ENCODE measurements around the gene RTKN2. TPM values are rescaled to one million over a fixed set of nuclear protein-coding genes. Genes with fewer than 3 reads are reported as not detected.

Gene RTKN2
- total RNA-seq, 4 donors from 2014 or later = 0.11 to 0.42 (median 0.39) TPM; not detected in 1

DNA sequence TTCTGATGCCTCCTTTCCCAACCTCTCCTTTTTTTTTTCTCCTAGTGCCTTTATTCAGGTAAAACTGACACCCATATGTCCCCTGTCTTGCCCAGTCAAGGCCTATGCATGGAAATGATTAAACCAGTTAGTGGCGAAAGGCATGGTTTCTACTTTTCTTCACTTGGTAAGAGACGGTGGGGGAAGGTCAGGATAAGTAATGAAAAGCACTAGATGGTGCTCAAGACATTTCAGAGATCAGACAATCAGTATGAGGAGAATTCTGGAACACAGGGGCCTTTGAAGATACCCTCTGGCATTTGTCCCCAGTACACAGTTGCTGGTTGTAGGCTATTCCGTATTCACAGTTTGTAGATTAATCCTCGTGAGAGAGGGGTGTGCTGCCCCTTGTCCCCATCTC, 121.2 kb downstream of the RTKN2 start:
- 87% methylated on average over 4 of the region's 4 CpGs for WGBS
- Histone ChIP-seq H3K27me3 (no peaks in the 10 kb centered on the region), H3K4me3 (no peak overlapping the region), H3K4me1 (no peaks in the 10 kb centered on the region), H3K9me3 (peaks cover 0 to 6% (median 3%) of the 10 kb centered on the region in 4 donors), H3K36me3 (no peaks in the 10 kb centered on the region), H3K27ac (replicated peaks in 1 of 4) (no peak overlapping the region)
- DNase-seq (ENCODE audit: extremely low spot score) = no peak
- TF ChIP-seq, protein P1, sequence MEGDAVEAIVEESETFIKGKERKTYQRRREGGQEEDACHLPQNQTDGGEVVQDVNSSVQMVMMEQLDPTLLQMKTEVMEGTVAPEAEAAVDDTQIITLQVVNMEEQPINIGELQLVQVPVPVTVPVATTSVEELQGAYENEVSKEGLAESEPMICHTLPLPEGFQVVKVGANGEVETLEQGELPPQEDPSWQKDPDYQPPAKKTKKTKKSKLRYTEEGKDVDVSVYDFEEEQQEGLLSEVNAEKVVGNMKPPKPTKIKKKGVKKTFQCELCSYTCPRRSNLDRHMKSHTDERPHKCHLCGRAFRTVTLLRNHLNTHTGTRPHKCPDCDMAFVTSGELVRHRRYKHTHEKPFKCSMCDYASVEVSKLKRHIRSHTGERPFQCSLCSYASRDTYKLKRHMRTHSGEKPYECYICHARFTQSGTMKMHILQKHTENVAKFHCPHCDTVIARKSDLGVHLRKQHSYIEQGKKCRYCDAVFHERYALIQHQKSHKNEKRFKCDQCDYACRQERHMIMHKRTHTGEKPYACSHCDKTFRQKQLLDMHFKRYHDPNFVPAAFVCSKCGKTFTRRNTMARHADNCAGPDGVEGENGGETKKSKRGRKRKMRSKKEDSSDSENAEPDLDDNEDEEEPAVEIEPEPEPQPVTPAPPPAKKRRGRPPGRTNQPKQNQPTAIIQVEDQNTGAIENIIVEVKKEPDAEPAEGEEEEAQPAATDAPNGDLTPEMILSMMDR (IDR thresholded peaks at IDR 0.05) = no peak
- TF ChIP-seq POLR2A (IDR thresholded peaks at IDR 0.05; ENCODE audit: low read depth) = no peak
- no peak for TF ChIP-seq EP300 (IDR thresholded peaks at IDR 0.05)
- TF ChIP-seq POLR2AphosphoS5 (IDR thresholded peaks at IDR 0.05) = no peak
- intact Hi-C loops (cut with DNase I) = no loop called here

DNA sequence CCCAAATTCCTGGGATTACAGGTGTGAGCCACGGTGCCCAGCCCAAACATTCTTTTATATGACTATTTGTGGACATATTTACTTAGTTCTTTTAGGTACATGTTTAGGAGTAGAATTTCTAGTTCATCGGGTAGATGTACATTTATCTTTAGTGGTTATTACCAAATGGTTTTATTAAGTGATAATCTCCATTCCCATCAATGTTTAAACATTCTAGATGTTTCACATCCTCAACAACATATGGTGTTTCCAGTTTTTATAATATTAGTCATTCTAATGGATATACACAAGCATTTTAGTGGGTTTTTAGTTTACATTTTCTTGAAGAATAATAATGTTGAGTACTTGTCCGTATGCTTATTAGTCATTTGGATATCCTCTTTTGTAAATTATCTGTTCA, 131.7 kb downstream of the RTKN2 start:
- 73% methylated on average over 3 of the region's 3 CpGs for WGBS
- H3K4me1 ChIP-seq = no peaks in the 10 kb centered on the region
- H3K36me3 ChIP-seq = no peaks in the 10 kb centered on the region
- no peak for DNase-seq (ENCODE audit: extremely low spot score)
- H3K4me3 ChIP-seq = no peak overlapping the region
- no peak for TF ChIP-seq POLR2AphosphoS5 (IDR thresholded peaks at IDR 0.05)
- no peak for TF ChIP-seq EP300 (IDR thresholded peaks at IDR 0.05)
- TF ChIP-seq, protein P1 (IDR thresholded peaks at IDR 0.05) = no peak
- no peaks in the 10 kb centered on the region for H3K9me3 ChIP-seq
- intact Hi-C loops (cut with DNase I) = no loop called here
- no peak overlapping the region for H3K27ac ChIP-seq (replicated peaks in 1 of 4)
- H3K27me3 ChIP-seq = no peaks in the 10 kb centered on the region

DNA sequence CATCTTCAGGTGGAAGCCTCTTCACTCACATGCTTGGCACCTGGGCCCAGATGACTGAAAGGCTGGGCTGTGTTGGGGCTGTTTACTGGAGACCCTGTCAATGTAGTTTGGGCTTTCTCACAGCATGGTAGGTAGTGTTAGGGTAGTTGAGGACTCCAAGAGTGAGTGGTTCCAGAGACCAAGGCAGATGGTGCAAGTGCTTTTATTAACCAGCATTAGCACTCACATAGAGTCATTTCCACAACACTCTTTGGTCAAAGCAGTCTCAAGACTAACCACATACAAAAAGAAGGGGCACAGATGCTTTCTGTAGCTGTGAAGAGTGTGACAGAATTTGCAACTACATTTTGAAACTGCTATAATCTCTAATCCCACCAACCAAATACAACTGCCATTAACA, 135.0 kb downstream of the RTKN2 start:
- Histone ChIP-seq H3K4me1 (no peaks in the 10 kb centered on the region), H3K36me3 (no peaks in the 10 kb centered on the region), H3K27ac (replicated peaks in 1 of 4) (no peak overlapping the region), H3K27me3 (no peaks in the 10 kb centered on the region), H3K4me3 (no peak overlapping the region), H3K9me3 (no peaks in the 10 kb centered on the region)
- TF ChIP-seq POLR2A (IDR thresholded peaks at IDR 0.05; ENCODE audit: low read depth) = no peak
- TF ChIP-seq, protein P1 (IDR thresholded peaks at IDR 0.05) = no peak
- no peak for TF ChIP-seq POLR2AphosphoS5 (IDR thresholded peaks at IDR 0.05)
- no peak for TF ChIP-seq EP300 (IDR thresholded peaks at IDR 0.05)
- intact Hi-C loops (cut with DNase I) = no loop called here
- DNase-seq (ENCODE audit: extremely low spot score) = no peak

Other genes starting within 250 kb of the RTKN2 start
- 1 to 10 TPM in 3 of 4 donors, under 1 TPM in 1; 0.50 to 2.5 (median 1.7) TPM for gene ZNF365, start 105.5 kb upstream of the RTKN2 start, total RNA-seq